ENCODE results near the gene TEDC1. TPM values are rescaled to one million over a fixed set of nuclear protein-coding genes. Genes with fewer than 3 reads are reported as not detected.

The TEDC1 gene
- total RNA-seq, 4 donors from 2014 or later, result 0.51 to 11.0 (median 9.4) TPM; not detected in 1

DNA sequence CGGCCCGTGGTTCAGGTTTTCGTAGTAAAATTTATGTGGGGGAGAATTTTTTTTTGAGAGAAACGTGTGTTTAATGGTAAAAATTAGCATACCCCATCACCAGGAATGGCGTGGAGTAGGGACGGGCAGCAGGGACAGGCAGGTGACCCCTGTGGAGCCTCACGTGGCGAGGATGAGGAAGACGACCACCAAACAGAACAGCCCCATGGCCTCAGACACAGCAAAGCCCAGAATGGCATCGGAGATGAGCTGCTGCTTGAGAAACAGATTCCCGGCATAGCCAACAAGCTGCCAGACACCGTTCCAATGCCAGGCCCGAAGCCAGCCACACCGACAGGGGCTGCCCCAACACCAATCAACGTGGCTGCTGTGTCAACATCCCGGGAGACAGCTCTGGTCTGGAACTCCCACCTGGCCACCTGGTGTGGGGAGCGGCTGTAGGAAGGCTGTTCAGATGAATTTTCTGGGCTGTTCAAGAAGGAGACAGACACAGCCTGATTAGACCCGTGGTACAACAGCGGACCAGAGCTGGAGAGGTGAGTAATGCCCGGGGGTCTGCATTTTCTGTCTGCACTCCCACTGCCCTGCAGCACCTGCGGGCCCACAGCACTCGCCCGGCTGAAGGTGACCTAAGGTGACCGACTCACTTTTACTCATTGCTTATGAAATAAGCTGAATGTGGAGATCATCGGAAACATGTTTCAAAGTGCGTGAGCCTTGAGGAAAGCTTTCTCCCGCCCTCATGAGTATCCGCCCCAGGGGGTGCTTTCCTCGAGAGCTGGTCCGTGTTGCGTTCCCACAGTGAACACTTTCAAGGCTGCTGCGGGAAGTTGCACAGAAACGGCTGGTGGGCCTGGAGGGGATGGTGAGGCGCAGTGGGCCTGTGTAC is 45.9 kb downstream of the TEDC1 start:
- no peaks in the 10 kb centered on the region for H3K9me3 ChIP-seq
- no peak overlapping the region for H3K4me3 ChIP-seq
- TF ChIP-seq, protein P1, sequence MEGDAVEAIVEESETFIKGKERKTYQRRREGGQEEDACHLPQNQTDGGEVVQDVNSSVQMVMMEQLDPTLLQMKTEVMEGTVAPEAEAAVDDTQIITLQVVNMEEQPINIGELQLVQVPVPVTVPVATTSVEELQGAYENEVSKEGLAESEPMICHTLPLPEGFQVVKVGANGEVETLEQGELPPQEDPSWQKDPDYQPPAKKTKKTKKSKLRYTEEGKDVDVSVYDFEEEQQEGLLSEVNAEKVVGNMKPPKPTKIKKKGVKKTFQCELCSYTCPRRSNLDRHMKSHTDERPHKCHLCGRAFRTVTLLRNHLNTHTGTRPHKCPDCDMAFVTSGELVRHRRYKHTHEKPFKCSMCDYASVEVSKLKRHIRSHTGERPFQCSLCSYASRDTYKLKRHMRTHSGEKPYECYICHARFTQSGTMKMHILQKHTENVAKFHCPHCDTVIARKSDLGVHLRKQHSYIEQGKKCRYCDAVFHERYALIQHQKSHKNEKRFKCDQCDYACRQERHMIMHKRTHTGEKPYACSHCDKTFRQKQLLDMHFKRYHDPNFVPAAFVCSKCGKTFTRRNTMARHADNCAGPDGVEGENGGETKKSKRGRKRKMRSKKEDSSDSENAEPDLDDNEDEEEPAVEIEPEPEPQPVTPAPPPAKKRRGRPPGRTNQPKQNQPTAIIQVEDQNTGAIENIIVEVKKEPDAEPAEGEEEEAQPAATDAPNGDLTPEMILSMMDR (IDR thresholded peaks at IDR 0.05), result no peak
- TF ChIP-seq POLR2A (IDR thresholded peaks at IDR 0.05), result no peak
- intact Hi-C loops (cut with DNase I; ENCODE audit: low total_unique reads), result no loop called here
- no peak for DNase-seq
- no peak overlapping the region for H3K27ac ChIP-seq
- no peaks in the 10 kb centered on the region for H3K36me3 ChIP-seq
- no peaks in the 10 kb centered on the region for H3K27me3 ChIP-seq
- H3K4me1 ChIP-seq, result no peaks in the 10 kb centered on the region

DNA sequence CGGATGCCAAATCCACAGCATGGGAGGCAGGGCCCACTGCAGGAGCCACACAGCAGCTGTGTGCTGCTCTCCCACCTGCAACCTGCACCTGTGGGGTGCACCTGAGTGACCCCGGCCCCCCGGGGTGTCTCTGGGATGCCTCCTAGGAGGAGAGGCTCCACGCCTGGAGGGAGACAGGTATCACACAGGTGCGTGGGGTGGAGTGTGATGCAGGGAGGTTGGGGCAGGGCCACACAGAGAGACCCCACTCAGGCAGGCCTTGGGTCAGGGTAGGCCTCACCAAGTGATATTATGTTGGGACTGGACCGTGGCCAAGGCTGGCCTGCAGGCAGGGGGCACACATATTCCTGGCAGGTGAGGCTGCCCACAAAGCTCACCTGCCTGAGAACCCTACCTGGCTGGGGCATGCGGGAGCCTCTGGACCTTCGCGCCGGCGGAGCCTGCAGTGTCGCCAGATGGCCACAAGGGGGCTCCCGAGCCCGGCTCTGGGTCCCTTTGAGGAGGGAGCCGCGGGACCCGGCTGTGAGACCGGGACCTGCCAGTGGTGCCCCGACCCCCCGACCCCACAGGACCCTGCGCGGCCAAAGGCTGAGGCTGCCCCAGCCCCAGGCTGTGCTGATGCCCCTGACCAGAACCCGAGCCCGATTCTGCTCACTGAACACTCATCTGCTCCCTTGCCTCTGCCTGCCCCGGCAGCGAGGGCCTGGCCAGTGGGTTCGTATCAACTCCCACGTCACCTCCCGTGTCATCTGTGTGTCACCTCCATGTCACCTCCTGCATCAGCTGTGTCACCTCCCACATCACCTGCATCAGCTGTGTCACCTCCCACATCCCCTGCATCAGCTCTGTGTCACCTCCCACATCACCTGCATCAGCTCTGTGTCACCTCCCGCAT is 46.8 kb downstream of the TEDC1 start:
- Histone ChIP-seq H3K27me3 (no peaks in the 10 kb centered on the region), H3K4me3 (no peak overlapping the region), H3K36me3 (no peaks in the 10 kb centered on the region), H3K4me1 (no peaks in the 10 kb centered on the region), H3K27ac (no peak overlapping the region), H3K9me3 (no peaks in the 10 kb centered on the region)
- DNase-seq, result peak in 1 of 2 donors; percentile 53
- intact Hi-C loops (cut with DNase I; ENCODE audit: low total_unique reads), result no loop called here
- TF ChIP-seq, protein P1 (IDR thresholded peaks at IDR 0.05), result peak; percentile 70 to 94 (median 78)
- no peak for TF ChIP-seq POLR2A (IDR thresholded peaks at IDR 0.05)

DNA sequence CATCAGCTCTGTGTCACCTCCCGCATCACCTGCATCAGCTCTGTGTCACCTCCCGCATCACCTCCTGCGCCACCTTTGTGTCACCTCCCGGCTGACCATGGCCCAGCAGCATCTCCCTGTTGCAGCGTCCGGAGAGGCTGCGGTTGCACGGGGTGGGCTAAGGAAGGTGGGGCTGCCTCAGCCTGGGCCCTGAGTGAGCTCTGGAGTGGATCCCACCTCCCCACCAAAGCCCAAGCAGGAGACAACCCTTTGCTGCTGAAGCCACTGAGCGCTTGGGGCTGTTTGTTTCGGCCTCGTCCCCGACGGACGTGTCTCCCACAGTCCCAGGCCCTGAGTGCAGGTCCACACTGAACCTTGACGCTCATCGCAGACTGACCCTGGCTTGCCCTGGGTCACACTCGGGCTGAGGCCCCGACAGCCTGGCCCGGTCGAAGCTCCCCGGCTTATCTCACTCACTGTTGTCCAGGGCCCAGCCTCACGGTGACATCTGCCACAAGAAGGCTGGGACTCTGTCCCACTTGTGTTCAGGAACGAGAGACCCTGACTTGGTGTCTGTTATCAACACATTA is 47.5 kb downstream of the TEDC1 start:
- no peaks in the 10 kb centered on the region for H3K27me3 ChIP-seq
- no peak for DNase-seq
- intact Hi-C loops (cut with DNase I; ENCODE audit: low total_unique reads), result no loop called here

DNA sequence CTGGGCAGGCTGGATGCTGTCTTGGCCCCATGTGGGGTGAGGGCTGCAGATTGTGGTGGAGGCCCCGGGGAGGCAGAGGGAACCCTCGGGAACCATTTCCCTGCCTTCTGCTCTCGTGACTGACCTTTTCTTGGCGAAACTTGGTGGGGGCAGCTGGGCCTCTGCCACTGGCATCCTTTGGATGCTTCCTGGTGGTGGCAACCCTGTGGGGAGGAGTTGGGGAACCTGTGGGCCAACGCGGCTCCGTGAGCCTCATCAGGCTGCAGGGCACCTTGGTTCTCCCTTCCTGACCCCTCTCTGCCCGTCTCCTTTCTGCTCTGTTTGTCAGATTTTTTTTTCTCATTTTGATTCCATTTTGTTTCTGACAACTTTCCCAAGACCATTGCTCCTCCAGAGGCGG is 49.8 kb downstream of the TEDC1 start:
- no peak for DNase-seq
- TF ChIP-seq, protein P1 (IDR thresholded peaks at IDR 0.05), result no peak

More for the DNA sequence above, 47.5 kb downstream of the TEDC1 start:
- Histone ChIP-seq H3K9me3 (no peaks in the 10 kb centered on the region), H3K4me3 (no peak overlapping the region), H3K27ac (no peak overlapping the region), H3K4me1 (no peaks in the 10 kb centered on the region), H3K36me3 (no peaks in the 10 kb centered on the region)
- no peak for TF ChIP-seq POLR2A (IDR thresholded peaks at IDR 0.05)
- TF ChIP-seq, protein P1 (IDR thresholded peaks at IDR 0.05), result no peak

More for the DNA sequence above, 49.8 kb downstream of the TEDC1 start:
- no peak overlapping the region for H3K4me3 ChIP-seq
- no peaks in the 10 kb centered on the region for H3K4me1 ChIP-seq
- H3K36me3 ChIP-seq, result no peaks in the 10 kb centered on the region
- no peaks in the 10 kb centered on the region for H3K9me3 ChIP-seq
- intact Hi-C loops (cut with DNase I; ENCODE audit: low total_unique reads), result no loop called here
- H3K27ac ChIP-seq, result no peak overlapping the region
- H3K27me3 ChIP-seq, result no peaks in the 10 kb centered on the region
